Cardiac muscle cell (in vitro differentiated cells and primary cell): Measurements from ENCODE around the gene ZNF658. TPM values are rescaled to one million over a fixed set of nuclear protein-coding genes. Genes with fewer than 3 reads are reported as not detected.
"Not testable (repeated sequence)": the region's sequence is repeated elsewhere in the genome, so short reads cannot be mapped to it uniquely, and the experiment has no call there.

Experiments
- DNase-seq, 2 donors: peaks; one replicate each; pipeline versions ENCODE4 v3.0.0 to v3.0.0-alpha.2; 2010 to 2017; ENCODE audit warnings: low read depth in 1 of 2, low spot score in 1 of 2
- H3K27ac ChIP-seq: fragments of 200-600 bp; sonication (generic); 2 replicates; pipeline ENCODE4 v1.5.1; 2016
- H3K27me3 ChIP-seq: fragments of 200-600 bp; sonication (generic); 2 replicates; pipeline ENCODE4 v1.6.0; 2016; ENCODE audit warnings: control low read depth
- H3K36me3 ChIP-seq: fragments of 200-600 bp; sonication (generic); 2 replicates; pipeline ENCODE4 v1.5.1; 2016; ENCODE audit warnings: control low read depth
- H3K4me1 ChIP-seq: fragments of 200-600 bp; sonication (generic); 2 replicates; pipeline ENCODE4 v1.8.1; 2017; ENCODE audit warnings: low read depth, mild to moderate bottlenecking, mixed run types
- H3K4me3 ChIP-seq: fragments of 200-600 bp; sonication (generic); 2 replicates; pipeline ENCODE4 v1.5.1; 2016; ENCODE audit warnings: mild to moderate bottlenecking
- H3K9me3 ChIP-seq: fragments of 200-600 bp; sonication (generic); 2 replicates; pipeline ENCODE4 v1.5.1; 2017; ENCODE audit warnings: low read depth, mild to moderate bottlenecking, control low read depth
- polyA plus RNA-seq: library from polyadenylated mRNA; unstranded; fragments of >200 nt; fragmentation: Nextera tagmentation; extraction: Ambion mirVana; gene quantifications from 2 replicates; pipeline ENCODE4 v1.2.1, GENCODE V29; 2016
- total RNA-seq: library from RNA; depleted of rRNA; stranded (reverse); fragments of >200 nt; gene quantifications from 2 replicates; pipeline ENCODE4 v1.2.3, GENCODE V29; 2016

ZNF658 gene
- total and polyA plus RNA-seq, 2 experiments from 2014 or later = 2.3 to 4.9 TPM

GRCh38 chr9:66942400-66943155 is 42.1 kb downstream of the ZNF658 start:
- H3K27me3 ChIP-seq, H3K4me3 ChIP-seq, H3K4me1 ChIP-seq, H3K27ac ChIP-seq, H3K36me3 ChIP-seq, H3K9me3 ChIP-seq: not testable (repeated sequence)
- peak in 1 of 2 donors; percentile 76 for DNase-seq

GRCh38 chr9:66952576-66952975 is 52.1 kb downstream of the ZNF658 start:
- H3K36me3 ChIP-seq, H3K27me3 ChIP-seq, H3K9me3 ChIP-seq, H3K27ac ChIP-seq, H3K4me3 ChIP-seq, H3K4me1 ChIP-seq: not testable (repeated sequence)
- DNase-seq = peak in 1 of 2 donors; percentile 37

Other genes with a start within 250 kb of the ZNF658 start
- gene SPATA31A3, start 91.8 kb downstream of the ZNF658 start, total RNA-seq = not detected in 2 replicates
- not detected in 2 replicates for gene SPATA31A3, start 91.8 kb downstream of the ZNF658 start, polyA plus RNA-seq